HG02973 (cell line): ENCODE measurements around the gene ELOVL6.
A peak's percentile ranks its signal among the peaks of the same experiment; 100 is the strongest.

Experiments
- ATAC-seq: cut with Tn5 transposase; IDR thresholded peaks from one replicate; pipeline ENCODE4 v1.9.1; 2021; ENCODE audit warnings: moderate library complexity; ENCODE audit not compliant: unreplicated experiment

ELOVL6 gene

GRCh38 chr4:110129544-110129943 is 68.9 kb downstream of the ELOVL6 start:
- ATAC-seq = no peak

GRCh38 chr4:110128472-110128919 is 69.9 kb downstream of the ELOVL6 start:
- no peak for ATAC-seq

GRCh38 chr4:110128029-110128428 is 70.4 kb downstream of the ELOVL6 start:
- ATAC-seq = no peak

GRCh38 chr4:110124711-110125110 is 73.7 kb downstream of the ELOVL6 start:
- ATAC-seq = no peak

GRCh38 chr4:110122201-110122600 is 76.2 kb downstream of the ELOVL6 start:
- ATAC-seq = no peak

GRCh38 chr4:110120506-110120905 is 77.9 kb downstream of the ELOVL6 start:
- no peak for ATAC-seq

GRCh38 chr4:110119880-110120279 is 78.5 kb downstream of the ELOVL6 start:
- ATAC-seq = no peak

- peak; percentile 62 for ATAC-seq
These were observed 79.1 kb downstream of the ELOVL6 start for GRCh38 chr4:110119337-110119736.

GRCh38 chr4:110112056-110112455 is 86.4 kb downstream of the ELOVL6 start:
- no peak for ATAC-seq

- no peak for ATAC-seq
These were observed 89.0 kb downstream of the ELOVL6 start for GRCh38 chr4:110109455-110109854.

GRCh38 chr4:110108960-110109359 is 89.5 kb downstream of the ELOVL6 start:
- ATAC-seq = no peak

GRCh38 chr4:110108422-110108821 is 90.0 kb downstream of the ELOVL6 start:
- ATAC-seq = peak; percentile 71

GRCh38 chr4:110107866-110108265 is 90.5 kb downstream of the ELOVL6 start:
- ATAC-seq = no peak

GRCh38 chr4:110106931-110107296 is 91.5 kb downstream of the ELOVL6 start:
- peak; percentile 88 for ATAC-seq

- ATAC-seq = no peak
These were observed 93.8 kb downstream of the ELOVL6 start for GRCh38 chr4:110104661-110105060.

- no peak for ATAC-seq
These were observed 98.8 kb downstream of the ELOVL6 start for GRCh38 chr4:110099638-110100037.

GRCh38 chr4:110096405-110096804 is 102.0 kb downstream of the ELOVL6 start:
- ATAC-seq = no peak

GRCh38 chr4:110092646-110093045 is 105.8 kb downstream of the ELOVL6 start:
- ATAC-seq = no peak

GRCh38 chr4:110091434-110092140 is 106.8 kb downstream of the ELOVL6 start:
- ATAC-seq = no peak

- ATAC-seq = peak; percentile 88
These were observed 109.7 kb downstream of the ELOVL6 start for GRCh38 chr4:110088670-110089069.

- ATAC-seq = no peak
These were observed 111.2 kb downstream of the ELOVL6 start for GRCh38 chr4:110087070-110087708.

GRCh38 chr4:110085131-110085530 is 113.3 kb downstream of the ELOVL6 start:
- no peak for ATAC-seq

GRCh38 chr4:110084154-110084553 is 114.3 kb downstream of the ELOVL6 start:
- no peak for ATAC-seq
